Colonic mucosa (tissue), 4 donors: ENCODE data around the gene TENM4. TPM values are rescaled to one million over a fixed set of nuclear protein-coding genes. Genes with fewer than 3 reads are reported as not detected.

Source experiments
- DNase-seq: peaks from one replicate; pipeline ENCODE4 v3.0.0-alpha.2; 2020
- H3K27ac ChIP-seq: fragments of 200-600 bp; one replicate; pipeline ENCODE4 v1.8.0; 2021
- H3K27me3 ChIP-seq: fragments of 200-600 bp; one replicate; pipeline ENCODE4 v1.8.0; 2021
- H3K36me3 ChIP-seq: fragments of 200-600 bp; one replicate; pipeline ENCODE4 v1.8.0; 2021
- H3K4me1 ChIP-seq: fragments of 200-600 bp; one replicate; pipeline ENCODE4 v1.8.0; 2021; ENCODE audit warnings: mild to moderate bottlenecking
- H3K4me3 ChIP-seq: fragments of 200-600 bp; one replicate; pipeline ENCODE4 v1.8.0; 2021
- H3K9ac ChIP-seq, 2 donors: one replicate each; pipeline ENCODE4 v1.7.0; 2013; ENCODE audit warnings: control low read depth in 2 of 2, low read depth in 2 of 2, low read length in 2 of 2
- H3K9me3 ChIP-seq: fragments of 200-600 bp; one replicate; pipeline ENCODE4 v1.8.0; 2021
- CTCF ChIP-seq: fragments of 200-600 bp; IDR thresholded peaks from one replicate; pipeline ENCODE4 v1.8.0; 2022; ENCODE audit warnings: antibody characterized with exemption, mild to moderate bottlenecking
- intact Hi-C: fragments of 100-400 bp; cut with DNase I; formaldehyde crosslinking; loops from one replicate; pipeline ENCODE4 v1.14.1; 2022
- total RNA-seq, 2 donors: library from RNA; stranded (reverse); fragmentation: NEBNext Ultra II Directional in 1 of 2; extraction: Animal tissue kit (Norgen Biotek cat#: 25700) in 1 of 2; gene quantifications; one replicate each; pipeline ENCODE4 v1.2.1, GENCODE V29; 2021
- donor health status: healthy.
- donor health status: DM: no; HTN: no; CAD: no.
- donor health status: DM: no; HTN: no; CAD: no.

Gene TENM4
- total RNA-seq, 2 donors from 2014 or later: 0.48 to 1.2 TPM

GRCh38 chr11:79363861-79364378, 76.9 kb downstream of the TENM4 start:
- Histone ChIP-seq H3K4me1 (no peaks in the 10 kb centered on the region), H3K9me3 (no peaks in the 10 kb centered on the region), H3K9ac (no peak overlapping the region), H3K4me3 (no peak overlapping the region), H3K27me3 (no peaks in the 10 kb centered on the region), H3K27ac (no peak overlapping the region), H3K36me3 (no peaks in the 10 kb centered on the region)
- TF ChIP-seq CTCF: no peak
- intact Hi-C loops: no loop called here
- DNase-seq: no peak

- H3K9ac ChIP-seq: no peak overlapping the region
- no peak for TF ChIP-seq CTCF
- H3K27me3 ChIP-seq: no peaks in the 10 kb centered on the region
- no peak for DNase-seq
- intact Hi-C loops: no loop called here
- no peak overlapping the region for H3K27ac ChIP-seq
- no peaks in the 10 kb centered on the region for H3K4me1 ChIP-seq
- no peaks in the 10 kb centered on the region for H3K36me3 ChIP-seq
- H3K9me3 ChIP-seq: no peaks in the 10 kb centered on the region
- H3K4me3 ChIP-seq: no peak overlapping the region
These were observed 77.6 kb downstream of the TENM4 start for GRCh38 chr11:79363256-79363655.

GRCh38 chr11:79362821-79363220, 78.0 kb downstream of the TENM4 start:
- intact Hi-C loops: no loop called here
- TF ChIP-seq CTCF: no peak
- no peaks in the 10 kb centered on the region for H3K27me3 ChIP-seq
- no peaks in the 10 kb centered on the region for H3K36me3 ChIP-seq
- no peak overlapping the region for H3K27ac ChIP-seq
- DNase-seq: no peak
- H3K4me3 ChIP-seq: no peak overlapping the region
- H3K4me1 ChIP-seq: no peaks in the 10 kb centered on the region
- H3K9ac ChIP-seq: no peak overlapping the region
- no peaks in the 10 kb centered on the region for H3K9me3 ChIP-seq

GRCh38 chr11:79362206-79362757, 78.5 kb downstream of the TENM4 start:
- intact Hi-C loops: no loop called here
- no peaks in the 10 kb centered on the region for H3K9me3 ChIP-seq
- no peaks in the 10 kb centered on the region for H3K27me3 ChIP-seq
- no peaks in the 10 kb centered on the region for H3K36me3 ChIP-seq
- DNase-seq: no peak
- no peak overlapping the region for H3K27ac ChIP-seq
- H3K9ac ChIP-seq: no peak overlapping the region
- H3K4me3 ChIP-seq: no peak overlapping the region
- no peaks in the 10 kb centered on the region for H3K4me1 ChIP-seq
- no peak for TF ChIP-seq CTCF

- Histone ChIP-seq H3K27ac (no peak overlapping the region), H3K9me3 (no peaks in the 10 kb centered on the region), H3K4me1 (no peaks in the 10 kb centered on the region), H3K27me3 (no peaks in the 10 kb centered on the region), H3K9ac (no peak overlapping the region), H3K36me3 (no peaks in the 10 kb centered on the region), H3K4me3 (no peak overlapping the region)
- no peak for TF ChIP-seq CTCF
- DNase-seq: no peak
- intact Hi-C loops: no loop called here
These were observed 82.6 kb downstream of the TENM4 start for GRCh38 chr11:79358258-79358657.
